NCI-H82 treated with DMSO at 0.1 percent for 48 hours (cell line): ENCODE measurements around the gene NDUFV2.
"Not testable (repeated sequence)": the region's sequence is repeated elsewhere in the genome, so short reads cannot be mapped to it uniquely, and the experiment has no call there.

Experiments
- DNase-seq: peaks from one replicate; lab custom pipeline; 2025; ENCODE audit not compliant: unreplicated experiment; lab: John Stamatoyannopoulos, UW

NDUFV2 gene

DNA sequence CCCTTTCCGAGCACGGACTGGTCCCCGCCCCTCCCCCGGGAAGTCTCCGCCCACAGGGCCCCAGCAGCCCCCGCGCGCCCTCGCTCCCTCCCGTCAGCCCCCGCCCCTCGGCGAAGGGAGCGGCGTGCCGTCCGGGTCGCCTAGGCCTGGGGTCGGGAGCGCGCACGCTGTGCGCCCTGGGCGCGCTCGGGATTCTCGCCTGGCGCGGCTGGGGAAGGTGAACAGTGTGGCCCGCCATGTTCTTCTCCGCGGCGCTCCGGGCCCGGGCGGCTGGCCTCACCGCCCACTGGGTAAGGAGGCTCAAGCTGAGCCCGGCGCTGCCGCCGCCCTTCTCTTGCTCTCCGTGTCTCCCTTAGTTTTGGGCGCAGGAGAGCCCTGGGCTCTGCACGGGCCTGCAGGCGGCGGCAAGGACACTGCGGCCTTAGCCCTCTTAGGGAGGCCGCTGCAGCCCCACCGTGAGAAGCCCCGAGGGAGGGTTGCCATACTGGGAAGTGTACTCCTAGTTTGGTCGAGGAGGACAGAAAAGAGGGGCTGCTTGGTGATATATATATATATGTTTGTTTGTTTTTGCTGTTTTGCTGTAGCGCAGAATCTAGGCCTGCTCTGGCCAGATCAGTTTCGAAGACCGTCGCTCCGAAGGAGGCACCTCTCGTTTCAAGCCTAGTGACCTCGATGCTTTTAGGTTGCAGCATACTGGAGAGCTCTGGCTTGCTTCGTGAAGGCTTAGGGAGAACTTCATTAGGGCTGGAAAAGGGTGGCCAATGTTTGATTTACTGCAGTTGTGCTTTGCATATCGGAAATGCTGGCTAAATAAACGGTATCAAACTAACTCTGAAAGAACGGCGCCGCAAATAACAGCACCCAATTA lies at the start of gene NDUFV2:
NDUFV2 (plus strand) TSS at position 192 of the 868 bp plus-strand sequence; CDS start at position 237, 45 bp downstream.
- DNase-seq = peak; percentile 69

DNA sequence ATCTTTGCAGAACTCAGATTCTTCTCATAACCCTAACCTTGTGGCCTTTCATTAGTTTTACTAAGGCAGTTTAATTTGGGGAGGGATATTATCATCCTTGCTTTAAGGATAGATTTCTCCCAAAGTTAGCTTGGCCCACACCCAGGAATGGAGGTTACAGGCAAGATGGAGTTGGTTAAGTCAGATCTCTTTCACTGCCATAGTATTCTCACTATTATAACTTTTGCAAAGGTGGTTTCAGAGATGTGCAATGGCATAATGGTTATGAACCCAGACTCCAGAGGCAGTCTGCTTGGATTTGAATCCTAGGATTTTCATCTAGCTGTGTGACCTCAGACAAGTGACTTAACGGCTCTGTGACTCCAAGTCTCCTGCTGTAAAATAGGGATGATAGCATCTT lies 48.7 kb upstream of the NDUFV2 start:
- no peak for DNase-seq

DNA sequence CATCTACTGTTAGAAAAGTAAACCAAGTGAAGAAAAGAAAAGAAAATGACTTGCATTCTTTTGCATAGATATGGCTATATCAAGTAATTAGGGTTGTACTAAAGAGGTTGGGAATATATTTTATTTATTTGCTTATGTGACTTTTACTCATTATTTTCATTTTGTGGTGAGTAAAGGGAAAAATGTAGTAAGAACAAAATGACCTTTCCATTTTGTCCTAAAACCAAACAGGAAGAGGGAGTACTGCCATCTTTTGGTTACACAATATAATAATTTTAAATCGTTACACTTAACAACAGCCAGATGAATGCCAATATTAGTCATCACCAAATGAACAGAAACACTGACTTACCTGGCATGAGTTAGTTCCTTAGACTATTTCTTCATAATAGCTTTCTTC lies 47.3 kb upstream of the NDUFV2 start:
- DNase-seq = no peak

DNA sequence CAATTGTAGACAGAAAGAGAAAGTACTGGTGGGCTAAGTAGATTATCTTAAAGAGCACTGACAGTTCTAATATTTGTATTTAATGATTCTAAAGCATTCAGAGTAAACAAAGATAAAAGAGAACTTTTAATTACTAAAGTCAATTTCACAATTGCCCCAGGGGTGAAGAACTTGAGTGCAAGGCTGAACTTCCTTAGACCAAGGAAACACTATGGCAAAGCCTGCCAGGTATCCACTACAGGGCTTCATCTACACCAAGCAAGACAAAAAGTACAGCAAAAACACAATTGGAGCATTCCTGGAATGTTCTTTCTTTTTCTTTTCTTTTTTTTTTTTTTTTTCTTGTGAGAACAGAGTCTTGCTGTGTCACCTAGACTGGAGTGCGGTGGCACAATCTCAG lies 46.9 kb upstream of the NDUFV2 start:
- DNase-seq = no peak

DNA sequence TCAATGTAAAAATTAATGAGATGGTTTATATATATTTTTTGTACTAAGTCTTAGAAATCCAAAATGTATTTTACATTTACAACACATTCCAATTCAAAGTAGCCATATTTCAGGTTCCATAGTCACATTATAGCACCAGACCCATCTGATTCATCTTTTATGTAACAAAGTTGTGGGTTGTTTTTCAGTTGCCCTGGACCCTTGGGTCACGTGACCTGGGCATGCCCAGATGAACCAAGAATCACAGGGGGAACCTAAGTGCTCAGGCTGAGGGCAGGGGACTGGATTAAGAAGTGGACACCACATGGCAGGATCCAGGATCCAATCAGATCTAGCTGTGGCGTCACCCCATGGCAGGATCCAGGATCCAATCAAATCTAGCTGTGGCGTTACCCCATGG lies 44.9 kb upstream of the NDUFV2 start:
- no peak for DNase-seq

DNA sequence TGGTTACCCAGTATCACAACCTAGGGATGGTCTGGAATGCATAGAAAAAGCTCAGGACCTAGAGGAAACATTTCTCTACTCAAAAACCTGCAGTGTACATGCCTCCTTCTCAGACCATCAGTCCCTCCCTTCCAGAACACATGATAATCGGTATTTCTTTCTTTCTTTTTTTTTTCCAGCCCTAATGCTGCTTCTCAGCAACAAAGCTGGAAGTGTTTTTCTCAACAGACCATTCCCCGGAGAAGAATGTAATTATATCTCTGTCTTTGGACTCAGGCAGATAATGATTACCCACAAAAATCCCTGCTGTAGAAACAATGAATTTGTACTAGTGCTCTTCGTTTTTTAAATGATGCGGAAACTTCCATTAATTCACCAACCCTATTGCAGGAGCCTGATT lies 44.1 kb upstream of the NDUFV2 start:
- no peak for DNase-seq

DNA sequence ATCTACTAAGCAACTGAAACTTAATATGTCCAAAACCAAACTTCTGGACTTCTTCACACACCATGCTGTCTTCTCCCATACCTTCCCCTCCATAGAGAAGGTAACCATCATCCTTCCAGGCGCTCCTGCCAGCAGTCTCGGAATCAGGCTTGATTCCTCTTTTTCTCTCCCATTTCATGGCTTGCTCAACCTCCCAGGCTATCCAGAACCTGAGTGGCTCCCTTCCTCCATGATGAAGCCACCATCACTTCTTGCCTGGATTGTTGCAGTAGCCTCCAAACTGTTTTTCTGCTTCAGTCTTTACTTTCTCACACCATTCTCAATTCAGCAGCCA lies 40.1 kb upstream of the NDUFV2 start:
- no peak for DNase-seq

DNA sequence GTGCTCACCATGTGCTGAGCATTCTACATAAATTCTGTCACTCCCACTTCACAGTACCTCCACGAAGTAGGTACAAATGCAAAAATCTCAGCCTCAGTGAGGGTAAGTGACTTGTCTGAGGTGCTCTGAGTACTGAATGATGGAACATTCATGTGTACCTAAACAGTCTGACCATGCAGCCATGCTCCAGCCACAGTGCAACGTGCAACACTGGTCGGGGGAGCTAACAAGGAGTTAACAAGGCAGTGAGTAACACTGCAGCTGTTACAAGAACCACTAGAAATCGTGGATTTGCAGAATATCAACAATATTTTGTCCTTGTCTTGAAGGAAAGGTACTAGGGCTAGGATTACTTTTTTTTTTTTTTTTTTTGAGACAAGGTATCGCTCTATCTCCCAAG lies 36.6 kb upstream of the NDUFV2 start:
- no peak for DNase-seq

DNA sequence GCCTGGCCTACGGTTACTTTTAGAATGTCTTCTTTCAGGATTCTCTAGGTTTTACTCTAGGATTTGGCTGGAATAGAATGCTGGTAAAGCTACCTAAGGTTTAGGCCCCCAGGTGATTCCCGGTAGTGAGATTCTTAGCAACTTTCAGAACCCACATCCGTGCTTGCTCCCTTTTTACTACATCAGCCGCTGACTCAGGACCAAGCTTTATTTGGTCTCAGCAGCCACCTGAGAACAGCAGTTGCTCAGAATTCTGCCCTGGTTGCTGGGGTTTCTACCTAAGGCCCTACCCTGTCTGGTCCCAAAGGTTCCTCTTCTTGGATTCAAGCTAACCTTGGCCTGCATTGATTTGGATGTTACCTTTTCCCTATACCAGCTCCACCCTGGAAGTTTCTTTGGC lies 36.1 kb upstream of the NDUFV2 start:
- no peak for DNase-seq

DNA sequence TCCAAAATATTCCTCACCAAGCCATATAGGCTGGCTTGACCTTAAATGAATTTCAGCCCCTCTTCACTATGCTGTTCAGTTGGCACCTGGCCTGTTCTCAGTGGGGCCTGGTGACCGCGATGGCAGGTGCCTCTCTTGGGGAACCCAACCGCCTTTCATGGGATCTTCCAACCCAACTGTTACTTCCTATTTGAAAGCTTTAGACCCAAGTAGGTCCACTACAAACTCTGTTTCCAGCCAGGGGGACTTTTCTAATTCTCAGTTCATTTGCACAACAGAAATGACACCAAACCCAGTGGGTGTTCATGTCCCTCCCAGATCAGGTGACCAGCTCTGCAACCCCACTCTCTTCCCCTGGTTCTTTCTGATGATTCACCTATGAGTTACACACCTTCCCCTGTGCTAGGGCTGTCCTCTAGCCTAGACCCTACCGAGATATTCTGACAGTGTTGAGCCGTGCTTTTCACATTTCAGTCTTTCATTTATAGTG lies 35.6 kb upstream of the NDUFV2 start:
- no peak for DNase-seq

DNA sequence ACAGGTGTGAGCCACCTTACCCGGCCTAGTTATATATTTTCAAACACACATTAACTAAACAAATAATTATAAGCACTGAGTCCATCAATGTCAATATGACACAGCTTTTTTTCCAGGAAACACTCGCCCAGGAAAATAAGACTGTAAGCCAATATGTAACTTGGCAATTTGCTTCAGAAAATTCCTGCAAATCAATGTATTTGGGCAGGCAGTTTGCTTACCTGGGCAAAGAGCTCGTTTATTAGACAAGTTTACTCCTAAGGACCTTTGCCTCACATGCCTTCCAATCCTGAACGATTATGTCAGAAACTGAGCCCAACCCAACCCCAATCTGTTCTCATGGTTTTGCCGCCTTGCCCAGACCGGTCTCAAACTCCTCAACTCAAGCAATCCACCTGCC lies 34.7 kb upstream of the NDUFV2 start:
- DNase-seq = no peak

DNA sequence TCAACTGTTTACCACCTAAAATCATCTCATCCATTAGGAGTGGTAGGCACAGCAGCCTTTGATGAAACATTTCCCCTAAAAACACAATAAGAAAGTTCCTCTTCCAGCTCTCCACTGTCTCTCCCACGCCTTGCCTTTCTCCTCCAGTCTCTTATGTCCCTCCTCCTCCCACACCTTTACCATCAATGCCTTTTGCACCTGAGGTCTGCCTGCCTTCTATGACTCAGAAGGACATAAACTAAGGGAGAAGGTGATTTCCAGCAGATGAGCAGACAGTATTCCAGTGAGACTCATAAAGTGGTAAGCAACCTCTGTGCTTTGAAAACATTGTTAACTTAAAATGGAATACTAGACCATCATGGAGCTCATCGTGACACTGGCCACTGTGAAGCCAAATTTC lies 34.2 kb upstream of the NDUFV2 start:
- DNase-seq = no peak

DNA sequence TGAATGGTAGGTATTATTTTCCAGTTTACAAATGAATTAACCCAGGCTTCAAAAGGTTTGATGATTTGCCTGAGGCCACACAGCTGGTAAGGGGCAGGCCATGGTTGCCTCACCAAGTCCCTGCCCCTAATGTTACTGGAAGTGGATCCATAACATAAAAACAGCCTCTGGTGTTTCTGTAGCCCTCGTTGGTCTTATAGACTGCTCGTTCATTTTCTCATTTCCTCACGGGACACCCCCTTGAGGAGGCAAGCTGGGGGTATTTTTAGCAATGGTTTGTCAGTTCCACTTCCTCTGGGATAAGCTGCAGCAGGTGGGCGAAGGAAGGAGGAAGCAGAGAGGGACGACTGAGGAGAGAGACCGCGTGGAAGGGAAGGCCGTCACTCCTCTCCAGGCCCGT lies 32.9 kb upstream of the NDUFV2 start:
- DNase-seq = no peak

DNA sequence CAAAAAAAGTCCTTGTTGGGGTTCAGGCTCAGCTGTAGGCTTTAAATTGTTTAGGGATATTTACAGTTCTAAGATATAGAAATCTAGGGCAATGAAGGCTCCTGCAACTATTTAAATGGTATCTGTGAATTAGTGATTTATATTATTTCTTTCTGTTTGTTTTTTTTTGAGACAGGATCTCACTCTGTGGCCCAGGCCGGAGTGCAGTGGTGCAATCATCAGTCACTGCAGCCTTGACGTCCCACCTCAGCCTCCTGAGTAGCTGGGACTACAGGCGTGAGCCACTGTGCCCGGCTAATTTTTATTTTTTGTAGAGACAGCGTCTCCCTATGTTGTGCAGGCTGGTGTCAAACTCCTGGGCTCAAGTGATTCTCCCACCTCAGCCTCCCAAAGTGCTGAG lies 32.3 kb upstream of the NDUFV2 start:
- no peak for DNase-seq

DNA sequence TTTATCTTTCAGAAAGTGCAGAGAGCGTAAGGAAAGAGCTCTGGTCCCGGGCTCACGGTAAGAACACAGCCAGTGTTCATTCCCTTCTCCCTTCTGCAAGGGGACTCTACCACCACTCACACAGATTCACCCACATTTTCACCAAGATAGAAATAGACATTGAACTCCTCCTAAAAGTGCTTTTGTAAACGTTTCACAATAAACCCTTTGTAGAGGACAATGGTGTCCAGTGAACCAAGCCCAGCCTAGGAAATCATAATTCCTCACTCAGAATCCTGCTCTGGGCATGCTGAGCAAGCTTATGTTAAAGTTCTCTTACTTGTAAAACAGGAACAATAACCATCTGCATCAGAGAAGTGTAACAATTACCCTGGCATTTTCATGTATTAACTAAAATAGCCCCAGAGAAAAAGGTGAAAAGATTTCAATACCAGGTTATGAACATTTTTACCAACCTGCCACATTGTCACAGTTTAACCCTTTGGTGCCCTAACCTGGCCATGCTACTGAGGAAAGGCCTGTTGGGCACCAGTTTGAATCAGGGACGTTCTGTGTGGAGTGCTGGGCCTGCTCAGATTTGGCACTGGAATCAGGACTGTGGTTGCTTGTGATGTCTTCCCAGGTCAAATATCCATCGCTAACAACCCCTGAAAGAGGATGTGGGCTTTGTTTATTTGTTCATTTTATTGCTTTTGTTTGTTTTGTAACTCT lies 22.5 kb upstream of the NDUFV2 start:
- DNase-seq = no peak

DNA sequence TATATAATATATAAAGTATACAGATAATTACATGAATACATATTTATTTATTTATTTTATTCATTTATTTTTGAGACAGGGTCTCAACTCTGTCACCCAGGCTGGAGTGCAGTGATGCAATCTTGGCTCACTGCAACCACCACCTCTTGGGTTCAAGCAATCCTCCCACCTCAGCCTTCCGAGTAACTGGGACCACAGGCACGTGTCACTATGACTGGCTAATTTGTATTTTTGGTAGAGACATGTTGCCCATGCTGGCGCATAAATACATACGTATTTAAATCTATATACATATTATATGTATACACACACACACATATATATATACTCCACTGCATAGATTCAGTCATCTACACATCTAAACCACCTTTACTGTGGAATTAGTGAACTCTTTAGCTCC lies 20.6 kb upstream of the NDUFV2 start:
- no peak for DNase-seq

DNA sequence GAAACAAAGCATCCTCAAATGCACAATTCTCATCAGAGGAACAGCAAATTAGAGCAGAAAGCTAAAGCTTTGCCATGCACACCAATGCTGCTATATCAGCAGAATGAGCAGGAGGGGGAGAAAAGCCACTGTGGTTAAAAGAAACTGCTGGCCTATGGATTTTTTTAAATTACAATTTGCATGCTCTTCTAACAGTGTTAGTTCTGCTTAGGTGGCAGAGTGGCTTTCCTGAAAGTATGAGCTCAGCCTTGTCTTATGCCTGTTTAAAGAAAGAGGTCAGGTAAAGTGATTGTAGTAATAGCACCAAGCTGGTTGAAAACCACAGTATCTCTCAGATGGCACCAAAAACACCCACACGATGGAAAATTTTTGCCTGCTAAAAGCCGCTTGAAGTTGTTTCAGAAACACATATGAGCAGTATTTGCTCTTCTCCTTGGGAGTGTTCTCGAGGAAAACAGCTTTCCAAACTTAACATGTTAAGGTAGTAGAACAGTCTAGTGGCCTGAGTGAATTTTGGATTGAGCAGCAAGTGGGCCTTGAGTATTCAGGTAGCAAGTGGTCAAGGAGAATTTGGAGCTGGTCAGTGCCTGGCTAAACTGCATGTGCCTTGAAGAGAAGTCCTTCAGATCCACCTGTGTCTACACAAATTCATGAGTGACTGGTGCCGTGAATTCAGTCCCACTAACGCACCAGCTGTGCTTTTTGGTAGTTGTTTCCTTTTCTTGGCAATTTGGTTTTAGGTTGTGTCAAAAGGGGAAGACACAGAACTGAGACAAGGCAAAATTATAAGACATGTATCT lies 19.6 kb upstream of the NDUFV2 start:
- no peak for DNase-seq

DNA sequence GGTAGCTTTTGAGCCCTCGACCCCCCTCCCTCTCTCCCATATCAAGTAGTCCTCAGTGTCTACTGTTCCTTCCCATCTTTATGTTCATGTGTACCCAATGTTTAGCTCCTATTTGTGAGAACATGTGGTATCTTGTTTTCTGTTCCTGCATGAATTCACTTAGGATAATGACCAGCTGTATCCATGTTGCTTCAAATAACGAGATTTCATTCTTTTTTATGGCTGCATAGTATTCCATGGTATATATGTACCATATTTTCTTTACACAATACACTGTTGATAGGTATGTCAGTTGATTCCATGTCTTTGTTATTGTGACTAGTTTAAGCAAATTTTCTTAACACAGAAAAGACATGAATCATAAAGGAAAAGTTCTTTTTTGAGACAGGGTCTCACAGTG lies 16.5 kb upstream of the NDUFV2 start:
- no peak for DNase-seq

DNA sequence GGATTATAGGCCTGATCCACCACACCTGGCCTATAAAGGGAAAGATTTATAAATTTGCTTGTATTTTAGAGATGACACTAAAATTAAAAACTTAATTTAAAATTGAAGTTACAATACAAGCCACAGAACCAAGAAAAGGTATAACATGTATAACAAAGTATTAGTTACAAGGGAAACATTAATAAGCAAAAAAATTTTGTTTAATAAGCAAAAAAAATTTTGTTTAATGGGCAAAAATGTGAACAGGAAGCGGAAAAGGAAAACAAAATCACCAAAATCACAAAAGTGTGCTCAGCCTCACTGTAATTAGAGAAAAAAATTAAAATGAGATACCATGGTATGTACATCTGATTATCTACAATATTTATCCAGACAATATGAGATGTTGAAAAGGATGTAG lies 15.9 kb upstream of the NDUFV2 start:
- no peak for DNase-seq

DNA sequence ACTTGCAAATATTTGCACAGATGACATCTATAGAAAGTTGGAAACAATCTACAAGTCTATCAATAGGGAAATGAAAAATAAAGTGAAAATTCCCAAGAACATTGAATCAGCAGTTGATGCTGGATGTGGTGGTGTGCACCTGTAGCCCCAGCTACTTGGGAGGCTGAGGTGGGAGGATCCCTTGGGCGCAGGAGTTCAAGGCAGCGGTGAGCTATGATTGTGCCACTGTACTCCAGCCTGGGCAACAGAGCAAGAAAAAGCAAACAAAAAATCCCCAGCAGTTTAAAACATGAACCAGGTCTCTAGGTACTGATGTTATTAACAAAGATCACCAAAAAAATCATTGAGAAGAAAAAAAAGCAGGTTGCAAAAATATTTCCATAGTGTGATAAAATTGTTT lies 15.4 kb upstream of the NDUFV2 start:
- DNase-seq = no peak

DNA sequence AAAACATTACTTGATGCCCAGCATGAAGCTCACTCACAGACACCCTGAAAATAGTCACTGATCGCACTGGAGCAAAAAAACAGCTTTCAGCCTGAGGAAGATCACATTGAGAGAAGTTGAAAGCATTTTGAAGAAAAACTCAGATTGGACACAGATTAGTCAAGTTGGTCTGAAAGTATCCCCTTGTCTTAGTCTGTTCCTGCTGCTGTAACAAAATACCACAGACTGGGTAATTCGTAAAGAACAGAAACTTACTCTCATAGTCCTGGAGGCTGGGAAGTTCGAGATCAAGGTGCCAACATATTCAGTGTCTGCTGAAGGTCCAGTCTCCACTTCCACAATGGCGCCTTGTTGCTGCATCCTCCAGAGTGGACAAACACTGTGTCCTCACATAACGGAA lies 14.2 kb upstream of the NDUFV2 start:
- no peak for DNase-seq

DNA sequence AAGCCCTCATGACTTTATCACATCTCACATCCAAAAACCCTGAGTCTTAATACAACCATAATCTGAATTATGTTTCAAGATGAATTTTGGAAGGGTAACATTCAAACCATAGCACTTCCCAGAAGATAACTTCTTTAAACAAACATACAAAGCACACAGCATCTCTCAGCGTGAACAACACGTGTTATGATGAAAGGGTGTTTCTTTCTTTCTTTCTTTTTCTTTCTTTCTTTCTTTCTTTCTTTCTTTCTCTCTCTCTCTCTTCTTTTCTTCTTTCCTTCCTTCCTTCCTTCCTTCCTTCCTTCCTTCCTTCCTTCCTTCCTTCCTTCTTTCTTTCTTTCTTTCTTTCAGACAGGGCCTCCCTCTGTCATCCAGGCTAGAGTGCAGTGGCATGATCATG lies 13.8 kb upstream of the NDUFV2 start:
- DNase-seq = not testable (repeated sequence)
